ENCODE results near the gene SLC46A2.

Gene SLC46A2

GRCh38 chr9:112858005-112858404, 32.7 kb downstream of the SLC46A2 start:
- DNase-seq (ENCODE audit: low spot score): no peak

DNA sequence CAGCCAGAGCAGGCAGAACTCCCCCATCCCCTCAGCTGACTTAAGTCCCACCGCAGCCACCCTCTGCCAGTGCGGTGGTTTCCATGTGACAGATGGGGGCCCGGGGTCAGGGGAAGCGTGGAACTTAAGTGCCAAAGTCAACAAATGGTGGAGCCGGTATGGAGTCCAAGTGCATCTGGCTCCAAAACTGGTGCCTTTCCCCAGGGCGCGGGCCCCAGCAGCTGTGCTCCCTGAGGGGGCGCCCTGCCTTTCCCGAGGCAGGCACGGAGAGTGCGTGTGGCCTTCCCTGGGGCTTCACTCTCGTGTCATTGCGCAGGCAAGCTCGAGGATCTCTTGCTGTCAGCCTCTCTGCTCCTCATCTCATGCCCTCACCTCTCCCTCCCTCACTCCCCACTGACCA, 33.8 kb downstream of the SLC46A2 start:
- no peak for DNase-seq (ENCODE audit: low spot score)

GRCh38 chr9:112856200-112856599, 34.5 kb downstream of the SLC46A2 start:
- DNase-seq (ENCODE audit: low spot score): no peak

DNA sequence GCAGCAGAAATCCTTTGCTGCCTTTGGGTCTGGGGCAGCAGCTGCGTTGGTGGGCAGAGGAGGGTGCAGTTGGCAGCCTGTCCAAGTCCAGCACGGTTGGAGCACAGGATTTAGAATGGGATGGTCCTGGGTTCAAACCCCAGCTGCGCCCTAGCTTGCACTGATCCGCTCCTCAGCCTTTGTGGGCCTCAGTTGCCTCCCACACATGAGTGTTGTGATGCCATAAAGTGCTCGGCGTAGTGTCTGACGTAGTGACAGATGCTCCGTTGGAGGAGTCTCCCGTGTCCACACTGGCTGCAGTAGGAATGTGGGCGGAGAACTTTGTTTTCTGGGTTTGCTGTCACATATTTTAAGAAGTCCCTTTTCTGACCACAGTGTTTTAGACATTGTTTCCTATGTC, 36.0 kb downstream of the SLC46A2 start:
- no peak for DNase-seq (ENCODE audit: low spot score)

DNA sequence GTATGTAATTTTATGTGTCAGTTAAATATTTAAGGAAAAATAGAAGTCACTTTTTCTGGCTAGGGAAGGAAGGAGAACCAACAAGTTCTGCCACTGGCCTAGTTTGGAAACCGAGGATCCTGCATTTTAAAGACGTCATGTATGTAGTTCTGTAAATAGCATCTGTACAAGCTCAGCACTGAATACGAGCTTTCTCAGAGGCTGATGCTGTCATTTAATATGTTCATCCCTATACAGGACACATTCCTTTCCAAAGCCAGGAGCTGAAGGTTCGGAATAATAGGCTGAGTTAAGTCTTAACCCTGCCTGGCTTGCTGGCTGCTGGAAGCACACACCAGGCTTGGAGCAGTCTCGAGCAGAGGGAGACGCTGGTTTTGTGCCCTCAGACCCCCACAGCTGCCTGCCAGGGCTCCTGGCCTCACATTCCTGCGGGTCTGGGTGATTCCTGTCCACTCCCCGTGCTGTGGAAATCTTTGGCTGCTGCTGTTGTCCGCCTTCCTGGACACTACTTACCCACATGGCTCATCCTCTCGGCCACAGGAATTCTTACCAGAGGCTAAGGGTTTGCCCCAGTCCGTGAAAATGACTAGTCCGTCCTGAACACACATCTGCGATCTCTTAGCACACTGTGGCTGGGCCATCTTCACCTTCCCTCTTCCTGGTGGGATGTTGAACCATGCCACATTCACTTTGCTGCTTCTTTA, 36.6 kb downstream of the SLC46A2 start:
- no peak for DNase-seq (ENCODE audit: low spot score)

DNA sequence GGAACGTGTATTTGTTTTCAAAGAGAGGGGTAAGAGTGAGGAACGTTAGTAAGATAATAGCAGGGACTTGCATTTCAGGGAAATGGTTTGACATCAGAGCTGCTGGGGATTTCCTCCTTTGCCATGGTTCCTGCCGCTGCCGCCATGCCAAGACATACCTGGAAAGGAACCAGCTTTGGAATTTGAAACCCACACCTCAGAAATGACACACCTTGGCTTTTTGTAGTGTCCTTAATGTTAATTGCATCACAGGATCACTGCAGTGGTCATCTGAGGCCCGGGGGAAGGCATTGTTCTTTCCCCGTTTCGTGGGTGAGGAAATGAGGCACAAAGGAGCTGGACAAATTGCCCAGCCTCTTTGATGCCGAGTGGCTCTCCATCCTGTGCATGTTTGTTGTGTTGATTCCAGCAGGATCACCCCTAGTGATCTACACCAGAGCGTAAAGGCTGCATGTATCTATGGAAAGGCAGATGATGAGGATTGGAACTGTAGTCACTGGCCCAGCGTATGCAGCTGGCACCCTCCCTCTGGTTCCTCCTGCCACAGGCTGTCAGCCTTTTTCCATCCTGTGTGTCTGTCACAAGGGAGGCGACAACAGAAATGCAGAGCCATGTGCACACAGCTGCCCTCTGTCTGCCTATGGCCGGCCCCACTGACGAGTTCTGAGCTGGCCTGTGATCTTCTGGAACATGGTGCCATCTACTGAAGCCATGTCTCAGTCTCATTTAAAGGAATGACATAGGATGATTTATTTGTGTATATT, 37.8 kb downstream of the SLC46A2 start:
- no peak for DNase-seq (ENCODE audit: low spot score)

DNA sequence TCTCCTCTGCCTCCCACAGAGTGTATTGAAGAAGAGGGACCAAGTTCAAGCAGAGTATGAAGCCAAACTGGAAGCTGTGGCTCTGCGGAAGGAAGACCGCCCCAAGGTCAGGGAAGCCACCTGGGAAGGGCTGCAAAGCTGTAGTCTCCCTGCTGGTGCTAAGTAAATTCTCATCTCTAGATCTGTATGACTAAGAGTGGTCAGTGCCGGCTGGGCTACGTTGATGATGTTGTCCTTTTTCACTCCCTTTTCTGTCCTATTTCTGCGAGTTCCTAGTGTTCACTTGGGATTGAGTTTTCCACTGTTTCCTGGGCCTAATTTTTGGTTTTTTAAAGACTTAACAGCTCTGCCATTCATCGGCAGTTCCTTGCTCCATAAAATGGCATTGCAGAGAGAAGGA, 39.8 kb downstream of the SLC46A2 start:
- DNase-seq (ENCODE audit: low spot score): no peak

DNA sequence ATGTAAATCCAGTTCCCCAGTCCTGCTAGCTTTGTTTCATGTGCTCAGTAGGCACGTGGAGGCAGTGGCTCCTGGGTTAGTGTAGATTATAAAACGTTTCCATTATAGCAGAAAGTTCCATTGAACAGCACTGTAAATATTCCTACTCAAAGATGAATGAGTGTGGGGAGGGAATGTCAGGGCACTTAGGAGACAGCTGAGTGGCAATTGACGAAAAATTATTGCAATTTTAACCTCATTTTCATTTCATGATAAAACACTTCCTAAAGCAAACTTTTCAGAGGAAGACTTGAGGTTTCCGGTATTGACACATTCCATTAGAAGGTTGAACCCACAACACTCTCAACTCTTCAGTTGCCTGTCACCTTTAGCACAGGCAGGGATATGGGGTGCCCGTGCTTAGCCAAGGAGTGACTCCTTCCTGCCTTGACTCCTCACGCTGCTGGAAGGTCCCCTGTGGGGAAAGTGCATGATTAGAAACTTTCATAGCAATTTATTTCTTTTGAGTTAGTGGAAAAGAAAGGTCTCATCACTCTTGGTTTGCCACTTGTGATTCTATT, 41.2 kb downstream of the SLC46A2 start:
- DNase-seq (ENCODE audit: low spot score): no peak

DNA sequence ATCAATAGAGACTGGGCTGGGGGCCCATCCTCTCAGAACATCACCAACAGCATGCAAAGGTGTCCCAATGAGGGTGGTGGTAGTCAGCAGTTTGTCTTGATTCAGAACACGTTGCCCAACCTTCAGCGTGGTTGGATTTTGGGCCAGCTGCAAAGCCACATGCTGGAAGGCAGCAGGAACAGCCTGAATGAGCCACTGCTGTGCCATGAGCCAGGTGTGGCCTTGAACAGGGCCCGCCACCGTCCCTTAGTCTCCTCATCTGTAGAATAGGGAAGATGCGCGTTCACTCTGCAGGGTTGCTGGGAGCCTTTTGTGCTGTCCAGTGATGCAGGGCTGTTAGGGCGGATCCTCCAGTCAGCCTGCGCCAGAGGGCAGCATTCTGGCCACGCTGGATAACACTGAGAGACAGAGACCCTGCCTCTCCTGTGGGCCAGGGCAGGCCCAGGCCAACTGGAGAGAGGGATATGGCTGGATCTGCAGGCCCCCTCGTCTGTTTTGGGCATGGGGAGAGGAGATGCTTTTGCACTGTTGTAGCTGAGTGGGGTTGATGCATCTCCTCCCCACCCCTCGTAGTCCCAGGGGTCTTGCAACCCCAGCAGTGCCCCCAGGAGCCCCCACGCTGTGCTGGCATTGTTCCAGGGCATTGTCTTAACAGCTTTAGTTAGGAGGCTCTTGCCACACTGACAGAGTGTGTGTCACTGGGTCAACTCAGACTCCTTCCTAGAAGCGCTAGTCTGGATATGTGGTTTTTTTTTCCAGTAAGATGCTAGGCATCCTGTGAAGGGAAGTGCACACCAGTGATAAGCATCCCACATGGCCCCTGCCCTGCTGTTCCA, 42.1 kb downstream of the SLC46A2 start:
- no peak for DNase-seq (ENCODE audit: low spot score)

- DNase-seq (ENCODE audit: low spot score): no peak
Observed at GRCh38 chr9:112846528-112847488, 43.9 kb downstream of the SLC46A2 start.

DNA sequence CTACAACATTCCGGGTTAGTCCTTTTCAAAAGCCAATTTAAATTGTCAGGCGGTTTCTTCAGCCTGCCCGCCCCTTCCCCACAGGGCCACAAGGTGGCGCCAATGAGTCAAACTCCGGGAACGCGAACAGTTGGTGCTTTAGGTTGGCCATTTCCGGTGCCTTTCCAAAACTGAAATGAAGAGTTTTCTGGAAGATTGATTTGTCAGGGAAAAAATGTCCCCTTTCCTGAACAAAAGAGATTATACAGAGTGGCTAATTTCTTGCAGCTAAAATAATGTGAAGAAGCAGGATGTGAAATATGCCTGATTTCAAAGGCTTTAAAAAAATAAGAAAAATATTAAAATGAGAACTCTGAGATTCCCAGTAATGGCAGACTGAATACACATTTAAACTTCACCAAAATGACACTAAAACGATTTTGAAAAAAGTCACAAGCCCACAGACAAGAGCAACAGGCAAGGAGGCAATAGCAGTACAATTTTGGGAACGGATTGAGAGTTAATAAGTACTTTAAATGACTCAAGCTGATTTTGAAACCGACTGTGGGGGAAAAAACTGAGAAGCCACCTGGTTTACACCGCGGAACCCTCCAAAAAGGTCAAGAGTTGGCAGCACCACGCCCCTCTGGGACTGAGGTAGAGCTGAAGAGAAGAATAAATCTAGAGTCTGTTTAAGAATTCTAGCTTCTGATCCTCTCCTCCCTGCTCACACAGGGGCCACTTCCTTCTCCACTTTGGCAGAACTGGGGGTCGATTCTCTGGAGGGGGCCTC, 45.7 kb downstream of the SLC46A2 start:
- DNase-seq (ENCODE audit: low spot score): peak; percentile 61

DNA sequence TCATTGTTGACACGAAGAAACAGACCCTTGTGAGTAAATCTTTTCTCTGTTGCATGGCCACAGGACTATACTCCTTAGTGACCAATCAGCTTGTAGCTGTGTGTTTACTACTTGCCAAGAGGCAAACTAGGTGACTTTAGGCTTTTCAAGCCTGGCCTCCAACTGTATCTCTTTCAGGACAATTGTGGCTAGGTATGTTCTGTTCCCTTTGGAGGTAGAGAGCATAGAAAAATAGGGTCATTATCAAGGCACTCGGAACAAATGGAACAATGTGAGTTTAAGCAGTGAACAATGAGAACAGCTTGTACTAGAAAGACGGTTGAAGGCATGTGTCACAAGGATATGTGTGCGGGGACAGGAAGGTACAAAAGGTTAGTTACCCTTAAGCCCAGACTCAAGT, 48.1 kb downstream of the SLC46A2 start:
- DNase-seq (ENCODE audit: low spot score): no peak

DNA sequence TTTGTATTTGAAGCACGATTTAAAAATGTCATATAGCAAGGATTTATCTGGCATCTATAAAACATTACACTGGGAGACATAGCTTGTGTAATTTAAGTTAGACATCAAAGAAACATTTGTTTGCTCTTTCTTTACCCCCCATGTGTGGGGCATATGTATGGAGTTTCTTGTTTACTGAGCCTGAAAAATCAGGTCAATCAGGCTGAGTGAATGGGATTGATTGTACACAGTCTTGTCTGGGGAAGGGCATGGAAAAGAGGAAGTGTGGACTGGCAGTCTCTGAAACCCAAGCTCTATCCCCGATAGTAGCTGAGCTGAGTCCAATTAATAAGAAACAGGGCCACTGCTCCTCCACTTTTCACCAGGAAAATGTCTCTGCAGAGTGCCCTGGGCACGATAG, 49.4 kb downstream of the SLC46A2 start:
- DNase-seq (ENCODE audit: low spot score): no peak

- DNase-seq (ENCODE audit: low spot score): no peak
Observed at GRCh38 chr9:112839331-112839730, 51.3 kb downstream of the SLC46A2 start.

DNA sequence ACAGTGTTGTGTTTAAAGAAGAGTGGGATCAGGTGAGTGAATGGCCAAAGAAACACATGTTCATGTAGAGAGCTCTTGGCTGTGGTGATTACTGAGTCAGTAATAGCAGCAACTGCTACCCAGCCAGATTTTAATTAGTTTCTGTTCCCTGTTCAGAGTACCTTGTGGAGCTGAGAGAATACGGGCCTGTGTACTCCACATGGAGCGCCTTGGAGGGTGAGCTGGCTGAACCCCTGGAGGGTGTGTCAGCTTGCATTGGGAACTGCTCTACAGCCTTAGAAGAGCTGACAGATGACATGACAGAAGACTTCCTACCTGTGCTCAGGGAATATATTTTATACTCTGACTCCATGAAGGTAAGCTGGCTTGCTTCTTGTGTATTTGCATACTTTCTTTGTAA, 52.3 kb downstream of the SLC46A2 start:
- no peak for DNase-seq (ENCODE audit: low spot score)

- no peak for DNase-seq (ENCODE audit: low spot score)
Observed at GRCh38 chr9:112836394-112836793, 54.3 kb downstream of the SLC46A2 start.

DNA sequence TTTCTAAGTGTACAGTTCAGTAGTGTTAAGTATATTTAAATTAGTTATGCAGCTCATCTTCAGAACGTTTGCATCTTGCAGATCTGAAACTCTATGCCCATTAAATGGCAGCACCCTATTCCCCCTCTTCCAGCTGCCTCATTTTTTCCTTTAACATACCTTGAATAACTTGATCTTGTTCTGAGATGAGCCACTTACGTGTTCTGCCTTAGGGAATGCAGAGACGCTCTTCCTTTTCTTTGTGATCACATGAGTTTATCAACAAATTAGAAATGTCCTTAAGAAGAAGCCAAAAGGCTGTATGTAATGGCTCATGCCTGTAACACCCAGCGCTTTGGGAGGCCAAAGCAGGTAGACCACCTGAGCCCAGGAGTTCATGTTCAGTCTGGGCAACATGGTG, 57.6 kb downstream of the SLC46A2 start:
- no peak for DNase-seq (ENCODE audit: low spot score)

- DNase-seq (ENCODE audit: low spot score): no peak
Observed at GRCh38 chr9:112831969-112832368, 58.7 kb downstream of the SLC46A2 start.

DNA sequence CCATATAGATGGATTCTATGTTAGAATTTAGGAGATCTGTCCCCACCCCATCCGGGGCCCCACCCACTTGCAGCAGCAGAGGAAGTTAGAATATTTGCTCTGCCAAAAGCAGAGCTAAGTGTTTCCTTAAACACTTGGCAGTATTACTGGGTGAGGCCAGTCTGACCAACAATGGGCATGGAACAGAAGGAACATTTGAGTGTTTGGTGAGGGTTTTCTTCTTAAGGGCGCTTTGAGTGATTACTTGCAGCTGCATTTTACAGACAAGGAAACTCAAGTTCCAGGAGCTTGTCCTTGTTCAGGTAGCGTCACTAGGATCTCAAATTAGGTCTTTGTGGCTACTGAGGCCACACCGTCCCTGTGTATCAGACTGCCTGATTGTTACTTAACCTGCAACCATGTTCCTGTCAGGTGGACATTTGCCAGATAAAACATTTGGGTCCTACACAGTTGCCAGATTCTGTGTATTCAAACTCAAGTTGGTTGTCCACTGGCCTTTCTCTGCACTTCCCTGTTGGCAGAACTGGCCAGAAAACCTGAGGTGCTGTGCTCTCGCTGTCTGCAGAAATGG, 59.3 kb downstream of the SLC46A2 start:
- no peak for DNase-seq (ENCODE audit: low spot score)
